ENCODE measurements around the gene FAM167B. TPM values are rescaled to one million over a fixed set of nuclear protein-coding genes. Genes with fewer than 3 reads are reported as not detected.

Gene FAM167B
- total RNA-seq, result 0.57 and 0.61 TPM in 2 replicates

GRCh38 chr1:32246888-32247273, at the start of gene FAM167B:
FAM167B (plus strand) TSS chr1:32247222; CDS start chr1:32247422, 200 bp downstream.
- H3K9me3 Mint-ChIP-seq, result no peaks in the 10 kb centered on the region
- peak within 1 kb of the TSS; percentile 95 for H3K27ac Mint-ChIP-seq
- H3K27me3 Mint-ChIP-seq (ENCODE audit: insufficient read depth), result no peaks in the 10 kb centered on the region
- DNase-seq (ENCODE audit: low spot score), result no peak
- peak within 1 kb of the TSS; percentile 35 for H3K4me3 Mint-ChIP-seq
- peaks cover 40% of the 10 kb centered on the region for H3K4me1 Mint-ChIP-seq (ENCODE audit: low read depth)
- intact Hi-C loops (cut with micrococcal nuclease), result no loop called here
- H3K36me3 Mint-ChIP-seq (ENCODE audit: low read depth), result peaks cover 5% of the 10 kb centered on the region

GRCh38 chr1:32197837-32198236, 49.2 kb upstream of the FAM167B start:
- no peaks in the 10 kb centered on the region for H3K9me3 Mint-ChIP-seq
- no peak for DNase-seq (ENCODE audit: low spot score)
- intact Hi-C loops (cut with micrococcal nuclease), result no loop called here
- peaks cover 49% of the 10 kb centered on the region for H3K36me3 Mint-ChIP-seq (ENCODE audit: low read depth)
- peak overlapping the region; percentile 72 for H3K27ac Mint-ChIP-seq
- H3K27me3 Mint-ChIP-seq (ENCODE audit: insufficient read depth), result no peaks in the 10 kb centered on the region
- no peak overlapping the region for H3K4me3 Mint-ChIP-seq
- H3K4me1 Mint-ChIP-seq (ENCODE audit: low read depth), result peaks cover 83% of the 10 kb centered on the region

GRCh38 chr1:32198237-32199042, 48.6 kb upstream of the FAM167B start:
- H3K27ac Mint-ChIP-seq, result peak overlapping the region; percentile 18
- H3K27me3 Mint-ChIP-seq (ENCODE audit: insufficient read depth), result no peaks in the 10 kb centered on the region
- H3K36me3 Mint-ChIP-seq (ENCODE audit: low read depth), result peaks cover 44% of the 10 kb centered on the region
- H3K4me3 Mint-ChIP-seq, result peak overlapping the region; percentile 60
- H3K4me1 Mint-ChIP-seq (ENCODE audit: low read depth), result peaks cover 81% of the 10 kb centered on the region
- intact Hi-C loops (cut with micrococcal nuclease), result no loop called here
- H3K9me3 Mint-ChIP-seq, result no peaks in the 10 kb centered on the region
- no peak for DNase-seq (ENCODE audit: low spot score)

GRCh38 chr1:32199043-32199716, 47.8 kb upstream of the FAM167B start:
- peaks cover 82% of the 10 kb centered on the region for H3K4me1 Mint-ChIP-seq (ENCODE audit: low read depth)

GRCh38 chr1:32199717-32200072, 47.3 kb upstream of the FAM167B start:
- H3K4me1 Mint-ChIP-seq (ENCODE audit: low read depth), result peaks cover 76% of the 10 kb centered on the region
- DNase-seq (ENCODE audit: low spot score), result no peak
- peak overlapping the region; percentile 97 for H3K27ac Mint-ChIP-seq
- H3K36me3 Mint-ChIP-seq (ENCODE audit: low read depth), result peaks cover 34% of the 10 kb centered on the region
- H3K4me3 Mint-ChIP-seq, result peak overlapping the region; percentile 92
- H3K9me3 Mint-ChIP-seq, result no peaks in the 10 kb centered on the region
- no peaks in the 10 kb centered on the region for H3K27me3 Mint-ChIP-seq (ENCODE audit: insufficient read depth)
- intact Hi-C loops (cut with micrococcal nuclease), result loop anchor here (1.0 to 2.0 kb wide), 4 partner anchors 13 to 195 kb away; partner anchors contain the start of genes BSDC1, HDAC1 and KPNA6

More at GRCh38 chr1:32199043-32199716, 47.8 kb upstream of the FAM167B start:
- Mint-ChIP-seq H3K36me3 (ENCODE audit: low read depth) (peaks cover 39% of the 10 kb centered on the region), H3K9me3 (no peaks in the 10 kb centered on the region), H3K4me3 (no peak overlapping the region), H3K27me3 (ENCODE audit: insufficient read depth) (no peaks in the 10 kb centered on the region), H3K27ac (peak overlapping the region; percentile 18)
- intact Hi-C loops (cut with micrococcal nuclease), result no loop called here
- DNase-seq (ENCODE audit: low spot score), result no peak

GRCh38 chr1:32200226-32201010, 46.6 kb upstream of the FAM167B start, which contains the start of gene CCDC28B:
CCDC28B (plus strand) TSS chr1:32200595; CDS start chr1:32201936, 1,341 bp downstream.
- peak within 1 kb of the TSS; percentile 97 for H3K27ac Mint-ChIP-seq
- peak; percentile 55 for DNase-seq (ENCODE audit: low spot score)
- H3K4me1 Mint-ChIP-seq (ENCODE audit: low read depth), result peaks cover 69% of the 10 kb centered on the region
- no peaks in the 10 kb centered on the region for H3K27me3 Mint-ChIP-seq (ENCODE audit: insufficient read depth)
- intact Hi-C loops (cut with micrococcal nuclease), result loop anchor here (1.0 to 2.0 kb wide), 7 partner anchors 14 to 194 kb away; partner anchors contain the start of genes BSDC1, EIF3I, HDAC1 and KPNA6
- no peaks in the 10 kb centered on the region for H3K9me3 Mint-ChIP-seq
- peak within 1 kb of the TSS; percentile 92 for H3K4me3 Mint-ChIP-seq
- peaks cover 29% of the 10 kb centered on the region for H3K36me3 Mint-ChIP-seq (ENCODE audit: low read depth)

- H3K36me3 Mint-ChIP-seq (ENCODE audit: low read depth), result peaks cover 25% of the 10 kb centered on the region
- intact Hi-C loops (cut with micrococcal nuclease), result loop anchor here (1.0 to 2.0 kb wide), 4 partner anchors 21 to 128 kb away; partner anchors contain the start of genes EIF3I, KPNA6, TMEM234 and TXLNA
- peak overlapping the region; percentile 97 for H3K27ac Mint-ChIP-seq
- no peaks in the 10 kb centered on the region for H3K9me3 Mint-ChIP-seq
- no peaks in the 10 kb centered on the region for H3K27me3 Mint-ChIP-seq (ENCODE audit: insufficient read depth)
- DNase-seq (ENCODE audit: low spot score), result peak; percentile 72
- peak overlapping the region; percentile 92 for H3K4me3 Mint-ChIP-seq
- peaks cover 65% of the 10 kb centered on the region for H3K4me1 Mint-ChIP-seq (ENCODE audit: low read depth)
These were observed 45.8 kb upstream of the FAM167B start for GRCh38 chr1:32201011-32201855.

- Mint-ChIP-seq H3K4me1 (ENCODE audit: low read depth) (peaks cover 44% of the 10 kb centered on the region), H3K27me3 (ENCODE audit: insufficient read depth) (no peaks in the 10 kb centered on the region), H3K9me3 (no peaks in the 10 kb centered on the region), H3K27ac (no peak overlapping the region), H3K36me3 (ENCODE audit: low read depth) (peaks cover 13% of the 10 kb centered on the region), H3K4me3 (peak overlapping the region; percentile 58)
- intact Hi-C loops (cut with micrococcal nuclease), result loop anchor here (1.0 kb wide), 3 partner anchors 46 to 189 kb away; partner anchors contain the start of genes BSDC1, HDAC1 and LCK
- DNase-seq (ENCODE audit: low spot score), result no peak
These were observed 42.1 kb upstream of the FAM167B start for GRCh38 chr1:32204943-32205361.

GRCh38 chr1:32205401-32206370, 41.3 kb upstream of the FAM167B start, which contains the start of gene IQCC:
IQCC (plus strand) TSS chr1:32205671; CDS start chr1:32205682, 11 bp downstream.
- Mint-ChIP-seq H3K4me3 (peak within 1 kb of the TSS; percentile 90), H3K36me3 (ENCODE audit: low read depth) (peaks cover 9% of the 10 kb centered on the region), H3K27ac (peak within 1 kb of the TSS; percentile 80), H3K4me1 (ENCODE audit: low read depth) (peaks cover 38% of the 10 kb centered on the region), H3K9me3 (no peaks in the 10 kb centered on the region), H3K27me3 (ENCODE audit: insufficient read depth) (no peaks in the 10 kb centered on the region)
- DNase-seq (ENCODE audit: low spot score), result peak; percentile 83
- intact Hi-C loops (cut with micrococcal nuclease), result loop anchor here (1.0 kb wide), 3 partner anchors 46 to 189 kb away; partner anchors contain the start of genes BSDC1, HDAC1 and LCK

GRCh38 chr1:32208469-32208868, 38.6 kb upstream of the FAM167B start:
- no peaks in the 10 kb centered on the region for H3K27me3 Mint-ChIP-seq (ENCODE audit: insufficient read depth)
- peaks cover 19% of the 10 kb centered on the region for H3K4me1 Mint-ChIP-seq (ENCODE audit: low read depth)
- H3K4me3 Mint-ChIP-seq, result no peak overlapping the region
- no peak for DNase-seq (ENCODE audit: low spot score)
- intact Hi-C loops (cut with micrococcal nuclease), result no loop called here
- peaks cover 5% of the 10 kb centered on the region for H3K36me3 Mint-ChIP-seq (ENCODE audit: low read depth)
- no peak overlapping the region for H3K27ac Mint-ChIP-seq
- H3K9me3 Mint-ChIP-seq, result no peaks in the 10 kb centered on the region

GRCh38 chr1:32208891-32209328, 38.1 kb upstream of the FAM167B start, which contains the start of gene DCDC2B:
DCDC2B (plus strand) TSS chr1:32209089; CDS start chr1:32209094, 5 bp downstream.
- Mint-ChIP-seq H3K4me3 (no peak within 1 kb of the TSS), H3K4me1 (ENCODE audit: low read depth) (peaks cover 14% of the 10 kb centered on the region), H3K36me3 (ENCODE audit: low read depth) (peaks cover 5% of the 10 kb centered on the region), H3K27me3 (ENCODE audit: insufficient read depth) (no peaks in the 10 kb centered on the region), H3K27ac (peak within 1 kb of the TSS; percentile 40), H3K9me3 (no peaks in the 10 kb centered on the region)
- intact Hi-C loops (cut with micrococcal nuclease), result no loop called here
- no peak for DNase-seq (ENCODE audit: low spot score)
